ENCODE data around the gene SLC17A8. TPM values are rescaled to one million over a fixed set of nuclear protein-coding genes. Genes with fewer than 3 reads are reported as not detected.

Gene SLC17A8
- total and polyA plus RNA-seq, 3 donors from 2014 or later, result 0.08 to 0.37 (median 0.28) TPM

DNA sequence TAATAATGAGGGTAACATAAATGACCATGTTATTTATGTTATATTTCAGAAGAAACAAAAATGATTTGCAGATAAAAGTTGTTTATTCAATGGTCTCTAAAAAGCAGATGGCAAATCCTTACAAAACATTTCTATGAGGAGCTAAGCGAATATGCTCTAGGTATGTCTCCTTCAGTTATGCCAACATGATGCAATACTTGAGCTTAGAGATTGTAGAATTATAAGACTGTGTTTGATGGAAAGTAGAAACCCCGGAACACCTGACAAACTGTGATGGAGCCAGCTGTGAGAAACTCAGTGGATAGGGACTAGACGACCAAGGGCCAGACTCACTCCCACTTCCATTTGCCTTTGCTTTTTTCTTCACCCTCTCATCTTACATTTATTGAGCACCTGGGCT is 99.0 kb downstream of the SLC17A8 start:
- intact Hi-C loops (cut with DNase I; ENCODE audit: low total_unique reads), result no loop called here
- TF ChIP-seq POLR2A (IDR thresholded peaks at IDR 0.05), result no peak
- TF ChIP-seq CTCF (IDR thresholded peaks at IDR 0.05), result no peak
- no peak for DNase-seq
- no peaks in the 10 kb centered on the region for H3K27me3 ChIP-seq
- WGBS, 2 donors, result 89 to 90% methylated on average over 3 of the region's 3 CpGs
- H3K9me3 ChIP-seq, result no peaks in the 10 kb centered on the region
- H3K27ac ChIP-seq, result no peak overlapping the region
- no peaks in the 10 kb centered on the region for H3K4me1 ChIP-seq
- H3K4me3 ChIP-seq, result no peak overlapping the region
- no peaks in the 10 kb centered on the region for H3K36me3 ChIP-seq (ENCODE audit: low read depth, missing control alignments)

GRCh38 chr12:100458191-100458590 is 101.3 kb downstream of the SLC17A8 start:
- DNase-seq, result no peak
- intact Hi-C loops (cut with DNase I; ENCODE audit: low total_unique reads), result no loop called here
- TF ChIP-seq CTCF (IDR thresholded peaks at IDR 0.05), result no peak
- TF ChIP-seq POLR2A (IDR thresholded peaks at IDR 0.05), result no peak
- Histone ChIP-seq H3K4me3 (no peak overlapping the region), H3K4me1 (no peaks in the 10 kb centered on the region), H3K9me3 (no peaks in the 10 kb centered on the region), H3K36me3 (ENCODE audit: low read depth, missing control alignments) (no peaks in the 10 kb centered on the region), H3K27ac (no peak overlapping the region), H3K27me3 (no peaks in the 10 kb centered on the region)
- WGBS, 2 donors, result 79 to 81% methylated on average over 4 of the region's 4 CpGs

- Histone ChIP-seq H3K27me3 (no peaks in the 10 kb centered on the region), H3K9me3 (no peaks in the 10 kb centered on the region), H3K27ac (no peak overlapping the region), H3K4me1 (no peaks in the 10 kb centered on the region), H3K36me3 (ENCODE audit: low read depth, missing control alignments) (no peaks in the 10 kb centered on the region), H3K4me3 (no peak overlapping the region)
- 89 to 90% methylated on average over 3 of the region's 3 CpGs for WGBS, 2 donors
- DNase-seq, result no peak
- no peak for TF ChIP-seq CTCF (IDR thresholded peaks at IDR 0.05)
- TF ChIP-seq POLR2A (IDR thresholded peaks at IDR 0.05), result no peak
- intact Hi-C loops (cut with DNase I; ENCODE audit: low total_unique reads), result no loop called here
Observed at GRCh38 chr12:100460702-100461101, 103.8 kb downstream of the SLC17A8 start.

DNA sequence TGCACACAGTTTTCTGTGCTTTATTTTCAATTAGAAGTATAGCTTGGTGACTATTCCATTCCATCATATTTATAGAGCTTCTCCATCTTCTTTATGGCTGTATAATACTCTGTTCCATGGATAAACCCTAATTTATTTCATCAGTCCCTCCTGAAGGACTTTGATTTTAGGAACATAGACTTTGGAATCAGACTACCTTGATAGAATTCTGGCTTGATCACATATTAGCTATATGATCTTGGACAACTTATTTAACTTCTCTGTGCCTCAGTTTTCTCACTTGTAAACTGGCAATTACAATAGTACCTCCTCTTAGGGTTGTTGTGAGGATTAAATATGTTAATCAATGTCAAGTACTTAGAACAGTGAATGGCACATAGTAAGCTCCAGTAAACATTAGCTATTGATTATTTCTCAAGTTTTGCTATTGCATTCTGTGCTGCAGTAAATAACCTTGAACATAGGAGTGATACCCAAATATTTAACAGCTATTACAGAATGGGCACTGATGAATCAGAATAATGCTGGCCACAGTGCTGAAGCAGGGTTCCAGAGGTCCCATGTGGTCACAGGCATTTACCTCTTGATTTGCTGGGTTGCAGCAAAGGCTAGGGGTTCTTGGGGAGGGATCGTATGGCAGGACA is 104.6 kb downstream of the SLC17A8 start:
- Histone ChIP-seq H3K27ac (no peak overlapping the region), H3K4me3 (no peak overlapping the region), H3K9me3 (no peaks in the 10 kb centered on the region), H3K36me3 (ENCODE audit: low read depth, missing control alignments) (no peaks in the 10 kb centered on the region), H3K27me3 (no peaks in the 10 kb centered on the region), H3K4me1 (no peaks in the 10 kb centered on the region)
- no peak for DNase-seq
- intact Hi-C loops (cut with DNase I; ENCODE audit: low total_unique reads), result no loop called here
- TF ChIP-seq POLR2A (IDR thresholded peaks at IDR 0.05), result no peak
- no peak for TF ChIP-seq CTCF (IDR thresholded peaks at IDR 0.05)
- 73 to 76% methylated on average over 1 of the region's 1 CpG for WGBS, 2 donors

DNA sequence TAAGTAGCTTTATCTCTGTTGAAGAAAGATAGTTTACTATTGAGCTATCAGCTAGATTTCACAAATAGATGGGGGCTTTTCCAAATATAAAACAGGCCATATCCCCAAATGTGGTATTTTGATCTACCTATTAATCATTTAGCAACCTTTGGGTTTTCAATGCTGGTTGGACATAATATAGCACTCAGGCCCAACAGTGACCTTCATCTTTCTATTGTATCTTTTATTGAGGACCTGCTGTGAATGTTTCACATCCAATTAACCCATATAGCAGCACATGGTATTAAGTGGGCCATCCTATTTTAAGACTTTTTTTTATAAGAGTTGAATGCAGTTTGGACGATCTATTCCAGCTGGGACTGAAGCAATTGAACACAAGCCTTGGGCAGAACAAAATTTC is 106.8 kb downstream of the SLC17A8 start:
- Histone ChIP-seq H3K36me3 (ENCODE audit: low read depth, missing control alignments) (no peaks in the 10 kb centered on the region), H3K4me3 (no peak overlapping the region), H3K4me1 (no peaks in the 10 kb centered on the region), H3K27ac (no peak overlapping the region), H3K27me3 (no peaks in the 10 kb centered on the region), H3K9me3 (no peaks in the 10 kb centered on the region)
- 70 to 77% methylated on average over 1 of the region's 1 CpG for WGBS, 2 donors
- TF ChIP-seq CTCF (IDR thresholded peaks at IDR 0.05), result no peak
- no peak for TF ChIP-seq POLR2A (IDR thresholded peaks at IDR 0.05)
- no peak for DNase-seq
- intact Hi-C loops (cut with DNase I; ENCODE audit: low total_unique reads), result no loop called here

Measured in testis (tissue), 3 donors.